PC-3 (cell line): ENCODE measurements around the gene ZNF808. TPM values are rescaled to one million over a fixed set of nuclear protein-coding genes. Genes with fewer than 3 reads are reported as not detected.
"Not testable (repeated sequence)": the region's sequence is repeated elsewhere in the genome, so short reads cannot be mapped to it uniquely, and the experiment has no call there.

ENCODE experiments used
- ATAC-seq: fragments of 200-7000 bp; cut with Tn5 transposase; 2 replicates; pipeline ENCODE4 v1.9.1; 2020; ENCODE audit warnings: mild to moderate bottlenecking, moderate library complexity
- BruUV-seq: library from RNA; stranded (reverse); fragments of 400-500 nt; replicated peaks from 2 replicates; lab custom pipeline; 2021; lab: Mats Ljungman, UMichigan
- CTCF ChIA-PET: fragments of 300-600 bp; sonication (Branson Sonifier 250); formaldehyde crosslinking; loops from one replicate; lab custom pipeline; 2022; ENCODE audit warnings: antibody characterized with exemption; lab: Charles Lee
- POLR2A ChIA-PET: fragments of 300-600 bp; sonication (Branson Sonifier 250); formaldehyde crosslinking; loops from one replicate; lab custom pipeline; 2022; ENCODE audit warnings: antibody characterized with exemption; ENCODE audit not compliant: unreplicated experiment; lab: Charles Lee
- DNase-seq: peaks from one replicate; pipeline ENCODE4 v3.0.0-alpha.2; 2015
- H2AFZ ChIP-seq: fragments of 300-600 bp; sonication (generic); 2 replicates; pipeline ENCODE4 v1.6.0; 2016; ENCODE audit warnings: antibody characterized with exemption, low read length
- H3F3A ChIP-seq: fragments of 300-600 bp; sonication (generic); one replicate; pipeline ENCODE4 v1.6.0; 2017; ENCODE audit warnings: antibody characterized with exemption, low read length, control low read depth, mild to moderate bottlenecking; ENCODE audit not compliant: unreplicated experiment
- H3K27ac ChIP-seq: fragments of 300-600 bp; sonication (generic); 2 replicates; pipeline ENCODE4 v1.5.1; 2016; ENCODE audit warnings: mild to moderate bottlenecking, low read length
- H3K27me3 ChIP-seq: fragments of 300-600 bp; sonication (generic); 2 replicates; pipeline ENCODE4 v1.6.1; 2016; ENCODE audit warnings: low read length, mixed read lengths
- H3K36me3 ChIP-seq: fragments of 300-600 bp; sonication (generic); 2 replicates; pipeline ENCODE4 v1.6.1; 2016; ENCODE audit warnings: low read depth, mixed run types, low read length, mixed read lengths
- H3K4me1 ChIP-seq: fragments of 300-600 bp; sonication (generic); 2 replicates; pipeline ENCODE4 v1.5.1; 2016; ENCODE audit warnings: low read length; ENCODE audit not compliant: insufficient read depth
- H3K4me2 ChIP-seq: fragments of 300-600 bp; sonication (generic); 2 replicates; pipeline ENCODE4 v1.6.0; 2016; ENCODE audit warnings: low read length
- H3K4me3 ChIP-seq: fragments of 300-600 bp; sonication (generic); 2 replicates; pipeline ENCODE4 v1.5.1; 2016; ENCODE audit warnings: mild to moderate bottlenecking, low read length, mixed read lengths
- H3K79me2 ChIP-seq: fragments of 300-600 bp; sonication (generic); 2 replicates; pipeline ENCODE4 v1.6.1; 2017; ENCODE audit warnings: low read length, mixed read lengths
- H3K9ac ChIP-seq: fragments of 300-600 bp; sonication (generic); 2 replicates; pipeline ENCODE4 v1.6.0; 2016; ENCODE audit warnings: mild to moderate bottlenecking, low read length
- H3K9me2 ChIP-seq: fragments of 300-600 bp; sonication (generic); replicated peaks from 2 replicates; pipeline ENCODE4 v1.6.1; 2016; ENCODE audit warnings: mixed run types, low read length, mixed read lengths
- H3K9me3 ChIP-seq: fragments of 300-600 bp; sonication (generic); 2 replicates; pipeline ENCODE4 v1.6.1; 2016; ENCODE audit warnings: low read length, mixed read lengths
- H4K20me1 ChIP-seq: fragments of 300-600 bp; sonication (generic); 2 replicates; pipeline ENCODE4 v1.6.1; 2016; ENCODE audit warnings: low read length, mixed read lengths
- EZH2 ChIP-seq: fragments of 300-600 bp; sonication (generic); IDR thresholded peaks from one replicate; pipeline ENCODE4 v1.6.1; 2017; ENCODE audit warnings: antibody characterized with exemption, mild to moderate bottlenecking, low read length; ENCODE audit not compliant: unreplicated experiment
- EZH2phosphoT487 ChIP-seq: fragments of 300-600 bp; sonication (generic); IDR thresholded peaks from 2 replicates; pipeline ENCODE4 v1.6.1; 2018; ENCODE audit warnings: mild to moderate bottlenecking, antibody characterized with exemption, low read length, borderline replicate concordance
- intact Hi-C: fragments of 100-400 bp; cut with micrococcal nuclease; formaldehyde crosslinking; loops from 2 replicates; pipeline ENCODE4 v1.9.0; 2023
- total RNA-seq: library from RNA; depleted of rRNA; stranded (reverse); fragments of >200 nt; gene quantifications from 2 replicates; pipeline ENCODE4 v1.2.3, GENCODE V29; 2014
- TF ChIP-seq, protein P1 (sequence below): fragments of 300-600 bp; sonication (generic); conservative IDR thresholded peaks from 2 replicates; pipeline ENCODE4 v1.5.1; 2017; ENCODE audit warnings: antibody characterized with exemption, low read depth, mild to moderate bottlenecking, low read length

ZNF808 gene
- total RNA-seq, 1 experiment from 2014 or later, result 9.4 TPM

DNA sequence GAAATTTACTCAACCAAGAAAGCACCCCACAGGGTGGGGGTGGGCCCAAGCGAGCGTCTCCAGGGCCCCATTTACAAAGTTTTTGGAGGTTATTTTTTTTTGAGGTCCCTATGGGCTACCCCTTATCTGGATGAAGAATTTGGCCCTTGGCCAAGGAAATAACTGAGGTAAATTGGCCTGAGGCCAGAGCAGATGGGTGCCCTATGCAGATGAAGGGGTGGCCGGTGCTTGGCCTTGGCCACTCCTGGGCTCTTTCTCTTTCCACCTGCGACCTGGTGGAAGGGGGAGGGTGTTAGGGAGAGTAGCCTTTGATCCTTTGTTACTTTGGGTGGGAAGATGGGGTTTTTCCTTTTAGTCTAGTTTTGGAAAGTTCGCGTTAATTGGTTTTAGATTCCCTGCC is 58.1 kb downstream of the ZNF808 start:
- Histone ChIP-seq H3K9me2 (no peaks in the 10 kb centered on the region), H2AFZ (no peak overlapping the region), H3K4me2 (no peak overlapping the region), H3K36me3 (peaks cover 49% of the 10 kb centered on the region), H3K4me1 (no peaks in the 10 kb centered on the region), H3K9me3 (peaks cover 32% of the 10 kb centered on the region), H3K27me3 (no peaks in the 10 kb centered on the region), H3K9ac (no peak overlapping the region), H3K27ac (no peak overlapping the region), H3F3A (no peaks in the 10 kb centered on the region), H3K79me2 (no peaks in the 10 kb centered on the region), H4K20me1 (no peaks in the 10 kb centered on the region), H3K4me3 (no peak overlapping the region)
- ChIA-PET CTCF (no interaction called here), POLR2A (no interaction called here)
- BruUV-seq, result no TSS peak
- ATAC-seq (no peak), DNase-seq (no peak)
- intact Hi-C loops, result no loop called here
- TF ChIP-seq, protein P1, sequence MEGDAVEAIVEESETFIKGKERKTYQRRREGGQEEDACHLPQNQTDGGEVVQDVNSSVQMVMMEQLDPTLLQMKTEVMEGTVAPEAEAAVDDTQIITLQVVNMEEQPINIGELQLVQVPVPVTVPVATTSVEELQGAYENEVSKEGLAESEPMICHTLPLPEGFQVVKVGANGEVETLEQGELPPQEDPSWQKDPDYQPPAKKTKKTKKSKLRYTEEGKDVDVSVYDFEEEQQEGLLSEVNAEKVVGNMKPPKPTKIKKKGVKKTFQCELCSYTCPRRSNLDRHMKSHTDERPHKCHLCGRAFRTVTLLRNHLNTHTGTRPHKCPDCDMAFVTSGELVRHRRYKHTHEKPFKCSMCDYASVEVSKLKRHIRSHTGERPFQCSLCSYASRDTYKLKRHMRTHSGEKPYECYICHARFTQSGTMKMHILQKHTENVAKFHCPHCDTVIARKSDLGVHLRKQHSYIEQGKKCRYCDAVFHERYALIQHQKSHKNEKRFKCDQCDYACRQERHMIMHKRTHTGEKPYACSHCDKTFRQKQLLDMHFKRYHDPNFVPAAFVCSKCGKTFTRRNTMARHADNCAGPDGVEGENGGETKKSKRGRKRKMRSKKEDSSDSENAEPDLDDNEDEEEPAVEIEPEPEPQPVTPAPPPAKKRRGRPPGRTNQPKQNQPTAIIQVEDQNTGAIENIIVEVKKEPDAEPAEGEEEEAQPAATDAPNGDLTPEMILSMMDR, result no peak
- TF ChIP-seq EZH2phosphoT487 (no peak), EZH2 (no peak)

DNA sequence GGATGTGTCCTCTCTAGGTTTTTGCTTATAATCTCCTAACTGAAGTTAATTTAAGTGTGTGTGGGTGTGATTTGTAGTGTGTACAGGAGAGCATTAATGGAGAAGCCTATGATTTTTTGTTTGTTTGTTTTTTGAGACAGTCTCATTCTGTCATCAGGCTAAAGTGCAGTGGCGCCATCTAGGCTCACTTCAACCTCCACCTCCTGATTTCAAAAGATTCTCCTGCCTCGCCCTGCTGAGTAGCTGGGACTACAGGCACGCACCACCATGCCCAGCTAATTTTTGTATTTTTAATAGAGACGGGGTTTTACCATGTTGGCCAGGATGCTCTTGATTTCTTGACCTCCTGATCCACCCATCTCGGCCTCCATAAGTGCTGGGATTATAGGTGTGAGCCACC is 63.3 kb downstream of the ZNF808 start:
- Histone ChIP-seq H2AFZ (no peak overlapping the region), H3K9ac (no peak overlapping the region), H3K9me2 (no peaks in the 10 kb centered on the region), H3K4me3 (no peak overlapping the region), H3K27ac (no peak overlapping the region), H3K4me2 (no peak overlapping the region), H3K36me3 (peaks cover 19% of the 10 kb centered on the region; the same call in 1 of the 2 replicates), H3K27me3 (no peaks in the 10 kb centered on the region), H3K79me2 (no peaks in the 10 kb centered on the region), H3F3A (no peaks in the 10 kb centered on the region), H4K20me1 (no peaks in the 10 kb centered on the region), H3K4me1 (no peaks in the 10 kb centered on the region), H3K9me3 (peaks cover 11% of the 10 kb centered on the region; the same call in 1 of the 2 replicates)
- TF ChIP-seq, protein P1, result peak; percentile 20; the same call in 1 of the 2 replicates
- TF ChIP-seq EZH2phosphoT487, result no peak
- no peak for TF ChIP-seq EZH2
- no TSS peak for BruUV-seq
- no peak for ATAC-seq
- intact Hi-C loops, result no loop called here
- no peak for DNase-seq
- ChIA-PET POLR2A (no interaction called here), CTCF (no interaction called here)

DNA sequence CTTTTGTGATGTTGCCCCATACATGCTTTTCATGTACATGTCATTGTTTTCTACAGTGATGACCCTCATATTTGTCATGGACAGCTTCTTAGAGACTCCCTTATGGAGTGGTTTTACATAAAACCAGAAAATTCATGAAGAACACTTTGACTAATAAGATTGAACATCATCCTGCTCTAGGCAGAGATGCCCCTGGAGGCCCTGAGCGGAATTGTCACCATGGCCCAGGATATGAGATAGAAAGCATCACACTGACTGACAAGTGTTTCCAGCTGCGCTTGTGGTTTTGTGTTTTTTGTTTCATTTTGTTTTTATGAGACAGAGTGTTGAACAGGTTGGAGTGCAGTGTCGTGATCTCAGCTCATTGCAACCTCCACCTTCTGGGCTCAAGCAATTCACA is 64.8 kb downstream of the ZNF808 start:
- ATAC-seq (no peak), DNase-seq (no peak)
- ChIA-PET POLR2A (no interaction called here), CTCF (no interaction called here)
- Histone ChIP-seq H3K9me3 (peaks cover 21% of the 10 kb centered on the region), H3K9me2 (no peaks in the 10 kb centered on the region), H3K4me1 (no peaks in the 10 kb centered on the region), H4K20me1 (no peaks in the 10 kb centered on the region), H3K79me2 (no peaks in the 10 kb centered on the region), H3K27me3 (no peaks in the 10 kb centered on the region), H2AFZ (no peak overlapping the region), H3K36me3 (peaks cover 31% of the 10 kb centered on the region; the same call in 1 of the 2 replicates), H3F3A (no peaks in the 10 kb centered on the region), H3K4me2 (no peak overlapping the region), H3K9ac (no peak overlapping the region), H3K27ac (no peak overlapping the region), H3K4me3 (no peak overlapping the region)
- TF ChIP-seq EZH2phosphoT487, result no peak
- TF ChIP-seq, protein P1, result no peak
- no peak for TF ChIP-seq EZH2
- intact Hi-C loops, result no loop called here
- BruUV-seq, result no TSS peak

DNA sequence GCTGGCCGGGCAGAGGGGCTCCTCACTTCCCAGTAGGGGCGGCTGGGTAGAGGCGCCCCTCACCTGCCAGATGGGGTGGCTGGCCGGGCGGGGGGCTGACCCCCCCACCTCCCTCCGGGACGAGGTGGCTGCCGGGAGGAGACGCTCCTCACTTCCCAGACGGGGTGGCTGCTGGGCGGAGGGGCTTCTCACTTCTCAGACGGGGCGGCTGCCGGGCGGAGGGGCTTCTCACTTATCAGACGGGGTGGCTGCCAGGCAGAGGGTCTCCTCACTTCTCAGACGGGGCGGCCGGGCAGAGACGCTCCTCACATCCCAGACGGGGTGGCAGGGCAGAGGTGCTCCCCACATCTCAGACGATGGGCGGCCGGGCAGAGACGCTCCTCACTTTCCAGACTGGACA is 66.0 kb downstream of the ZNF808 start:
- CTCF ChIA-PET, POLR2A ChIA-PET, H3K9ac ChIP-seq, ATAC-seq, H3K27me3 ChIP-seq, H2AFZ ChIP-seq, H4K20me1 ChIP-seq, BruUV-seq, H3K4me2 ChIP-seq, H3K27ac ChIP-seq, intact Hi-C loops, H3K4me3 ChIP-seq, DNase-seq, H3F3A ChIP-seq, H3K79me2 ChIP-seq, H3K9me2 ChIP-seq, H3K4me1 ChIP-seq: not testable (repeated sequence)
- Histone ChIP-seq H3K36me3 (peaks cover 32% of the 10 kb centered on the region; the same call in 1 of the 2 replicates), H3K9me3 (peaks cover 23% of the 10 kb centered on the region)
